ENCODE data around the gene FSHB.
"Not testable (repeated sequence)": the region's sequence is repeated elsewhere in the genome, so short reads cannot be mapped to it uniquely, and the experiment has no call there.

The FSHB gene
- 0 reads per million in 2 donors for total RNA-seq

DNA sequence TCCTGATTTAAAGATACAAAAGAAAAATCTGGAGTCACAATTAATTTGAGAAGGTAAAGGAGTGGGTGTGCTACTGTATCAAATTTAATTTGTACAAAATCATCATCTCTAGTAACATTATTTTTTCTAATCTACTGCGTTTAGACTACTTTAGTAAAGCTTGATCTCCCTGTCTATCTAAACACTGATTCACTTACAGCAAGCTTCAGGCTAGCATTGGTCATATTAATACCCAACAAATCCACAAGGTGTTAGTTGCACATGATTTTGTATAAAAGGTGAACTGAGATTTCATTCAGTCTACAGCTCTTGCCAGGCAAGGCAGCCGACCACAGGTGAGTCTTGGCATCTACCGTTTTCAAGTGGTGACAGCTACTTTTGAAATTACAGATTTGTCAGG, at the start of gene FSHB:
Gene FSHB, plus strand, starts transcription at position 301 of the 400 bp plus-strand sequence. CDS start 889 bp downstream, outside the sequence.
- no peak for DNase-seq

DNA sequence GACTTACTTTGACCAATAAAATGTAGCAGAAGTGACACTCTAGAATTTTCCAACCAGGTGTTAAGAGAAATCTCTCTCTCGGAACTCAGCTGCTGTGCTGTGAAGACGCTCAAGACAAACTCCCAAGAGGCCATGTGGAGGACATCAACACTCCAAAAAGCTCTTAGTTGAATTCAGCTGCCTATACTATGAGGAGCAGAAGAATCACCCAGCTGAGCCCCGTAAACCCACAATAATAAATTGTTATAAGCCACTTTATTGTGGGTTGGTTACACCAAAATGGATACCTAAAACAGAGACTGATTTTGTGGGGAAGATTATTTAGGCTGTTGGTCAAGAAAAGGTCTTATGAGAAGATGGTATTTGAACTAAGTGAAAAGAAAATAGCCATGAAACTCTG, 44.1 kb upstream of the FSHB start:
- DNase-seq, result no peak

DNA sequence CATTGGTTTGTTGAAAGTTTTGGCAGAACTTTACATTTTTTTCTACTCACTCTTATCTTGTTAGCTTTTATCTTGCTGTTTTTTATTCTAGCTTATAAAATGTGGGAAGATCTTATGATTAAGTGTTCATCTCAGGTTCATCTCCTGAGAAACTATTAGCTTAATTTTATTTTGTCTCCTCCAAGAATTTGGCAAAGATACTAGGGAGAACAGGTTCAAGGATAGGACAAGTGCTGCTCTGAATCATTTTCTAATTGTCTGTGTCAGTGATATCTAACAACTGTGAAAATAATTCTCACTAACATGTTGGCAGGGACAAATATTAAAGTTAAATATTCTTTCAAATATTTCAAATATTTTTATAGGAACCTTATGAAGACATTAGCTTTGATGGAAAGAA, 38.2 kb upstream of the FSHB start:
- DNase-seq, result no peak

DNA sequence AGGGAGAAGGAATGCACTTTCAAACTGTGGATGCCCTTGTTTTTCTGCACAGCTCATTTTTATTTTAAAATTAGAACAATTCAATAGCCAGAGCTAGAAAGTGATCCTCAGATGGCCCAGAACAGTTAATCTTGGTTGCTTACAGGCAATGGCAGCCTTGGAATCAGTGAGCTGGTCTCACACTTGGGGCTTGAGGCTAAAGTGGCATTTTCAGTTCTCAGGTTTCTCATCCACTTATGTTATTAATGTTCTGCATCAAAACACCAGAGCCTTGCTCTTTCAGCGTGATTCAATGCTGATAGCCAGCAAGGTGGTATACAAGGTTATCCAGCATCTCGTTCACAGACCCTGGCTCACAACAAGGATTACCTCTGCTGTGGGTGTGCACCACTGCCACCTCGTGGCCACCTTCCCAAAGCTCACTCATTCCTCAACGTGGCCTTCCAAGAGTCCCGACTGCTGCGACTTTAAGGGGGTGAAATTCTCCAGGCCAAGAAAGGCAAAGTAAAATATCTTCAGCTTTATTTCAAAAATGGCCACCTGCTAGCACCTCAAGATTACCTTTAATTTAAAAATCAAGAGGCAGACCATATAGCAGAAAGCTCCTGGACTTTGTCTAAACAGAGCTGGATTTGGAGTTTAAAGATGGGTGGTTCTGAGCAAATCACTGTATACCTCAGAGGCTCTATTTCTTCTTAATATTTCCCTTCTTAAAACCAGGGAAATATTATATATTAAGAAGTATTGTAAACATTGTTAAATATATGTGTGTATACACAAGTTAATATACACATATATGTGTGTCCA, 34.2 kb upstream of the FSHB start:
- DNase-seq, result no peak

DNA sequence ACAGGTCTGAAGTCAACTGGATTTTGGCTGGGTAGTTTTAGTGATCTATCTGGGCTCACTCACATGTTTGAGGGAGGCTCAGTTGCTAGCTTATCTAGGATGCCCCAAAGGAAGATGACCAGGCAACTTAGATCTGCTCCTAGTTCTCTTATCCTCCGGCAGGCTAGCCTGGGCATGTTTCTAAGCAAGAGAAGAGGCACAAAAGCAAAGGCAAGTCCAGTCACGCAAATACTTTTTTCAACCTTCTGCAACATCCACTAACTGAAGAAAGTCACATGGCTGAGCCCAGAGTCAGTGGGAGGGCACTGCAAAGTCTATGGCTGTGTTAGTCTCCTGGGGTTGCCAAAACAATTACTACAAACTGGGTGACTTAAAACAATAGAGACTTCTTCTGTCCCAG, 32.9 kb upstream of the FSHB start:
- no peak for DNase-seq

DNA sequence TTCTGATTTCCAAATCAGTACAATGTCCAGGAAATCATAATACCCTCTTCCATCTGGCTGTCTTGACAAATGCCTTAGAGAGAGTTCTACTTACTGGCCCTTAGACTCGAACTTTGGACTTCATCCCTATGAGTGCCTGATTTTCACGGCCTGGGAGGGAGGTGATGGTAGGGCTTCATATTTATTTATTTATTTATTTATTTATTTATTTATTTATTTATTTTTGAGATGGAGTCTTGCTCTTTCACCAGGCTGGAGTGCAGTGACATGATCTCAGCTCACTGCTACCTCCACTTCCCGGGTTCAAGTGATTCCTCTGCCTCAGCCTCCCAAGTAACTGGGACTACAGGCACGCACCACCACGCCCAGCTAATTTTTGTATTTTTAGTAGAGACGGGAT, 27.8 kb upstream of the FSHB start:
- not testable (repeated sequence) for DNase-seq

DNA sequence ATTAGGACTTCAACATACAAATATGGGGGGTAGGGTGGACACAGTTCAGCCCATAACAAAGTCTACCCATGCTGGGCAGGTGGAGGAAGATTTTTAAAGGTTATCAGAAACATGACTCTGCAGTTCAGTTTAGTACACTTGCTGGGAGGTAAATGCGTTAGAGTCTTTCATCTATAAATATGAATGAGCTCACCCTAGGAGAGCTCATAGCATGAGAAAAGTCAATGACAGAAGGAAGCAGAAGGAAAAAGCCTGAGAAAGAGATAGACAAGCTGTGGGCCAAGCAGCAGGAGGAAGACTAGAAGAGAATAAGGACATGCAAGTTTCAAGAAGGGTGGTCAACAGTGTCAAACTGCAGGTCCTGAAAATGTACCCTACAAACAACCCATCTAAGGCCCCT, 27.0 kb upstream of the FSHB start:
- DNase-seq, result no peak

DNA sequence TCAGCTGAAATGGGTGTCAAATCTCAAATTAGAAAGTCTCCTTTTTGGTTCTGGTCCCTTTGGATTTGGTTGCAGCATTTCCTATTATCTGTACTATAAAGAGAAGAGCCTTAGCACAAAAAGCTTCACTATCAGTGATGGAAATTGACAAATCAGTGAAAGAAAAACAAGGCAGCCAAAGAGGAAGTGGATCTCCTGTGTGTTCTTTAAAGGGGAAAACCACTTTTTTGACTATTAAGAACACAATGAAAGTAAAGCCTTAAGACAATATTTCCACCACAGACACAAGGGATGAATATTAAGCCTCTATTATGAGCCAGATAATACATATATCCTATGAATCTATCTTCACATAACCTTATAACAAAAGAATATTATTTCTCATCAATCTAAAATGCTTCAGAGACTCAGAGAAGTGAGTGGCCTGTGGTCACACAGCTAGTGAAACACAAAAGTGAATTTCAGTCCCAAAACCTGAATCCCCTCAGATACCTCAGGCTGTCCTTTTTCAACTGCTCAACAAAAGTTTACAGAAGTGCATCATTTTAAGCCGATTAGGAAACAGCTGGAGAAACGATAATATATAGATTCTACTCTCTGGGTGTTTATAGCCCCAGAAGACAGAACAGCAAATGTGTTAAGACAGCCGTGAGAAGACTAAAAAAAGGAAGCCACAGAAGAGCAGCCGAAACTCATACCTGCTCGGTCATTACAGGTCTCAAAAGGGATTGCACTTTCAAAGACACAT, 24.4 kb upstream of the FSHB start:
- DNase-seq, result no peak

DNA sequence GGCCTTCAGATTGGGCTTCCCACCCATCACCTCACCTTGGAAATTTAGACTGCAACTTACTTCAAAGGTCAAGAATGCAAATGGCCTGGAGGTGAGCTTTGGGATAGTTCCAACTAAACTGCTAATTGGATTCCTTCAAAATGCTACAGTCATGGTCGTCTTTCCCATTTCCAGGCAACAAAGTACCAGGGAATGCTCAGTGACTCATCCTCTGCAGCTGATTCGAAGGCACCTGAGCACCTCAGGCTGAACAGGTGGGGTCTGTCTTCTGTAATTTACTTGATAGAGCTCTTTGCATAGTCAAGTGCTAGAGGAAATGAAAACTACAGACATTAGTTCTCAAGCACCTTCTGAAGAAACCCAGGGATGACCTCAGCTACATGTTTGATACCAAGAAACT, 20.5 kb upstream of the FSHB start:
- no peak for DNase-seq

DNA sequence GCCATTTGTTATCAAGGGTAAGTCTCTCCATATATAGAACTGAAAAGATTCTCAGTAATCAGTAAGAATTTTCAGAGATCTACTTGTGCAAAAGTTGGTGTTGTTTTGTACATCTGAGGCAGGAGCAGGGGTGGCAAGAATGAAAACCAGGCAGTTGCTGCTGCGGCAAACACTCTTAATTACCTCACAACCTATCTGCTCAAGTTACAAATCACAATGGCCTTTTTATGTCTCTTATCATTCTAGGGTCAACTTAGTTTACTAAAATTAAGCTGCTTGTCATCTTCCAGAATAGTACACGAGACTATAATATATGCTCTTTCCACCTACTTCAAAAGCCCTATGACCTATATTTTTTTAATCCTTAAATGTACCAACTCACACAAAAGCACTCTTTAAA, 14.3 kb upstream of the FSHB start:
- DNase-seq, result no peak

DNA sequence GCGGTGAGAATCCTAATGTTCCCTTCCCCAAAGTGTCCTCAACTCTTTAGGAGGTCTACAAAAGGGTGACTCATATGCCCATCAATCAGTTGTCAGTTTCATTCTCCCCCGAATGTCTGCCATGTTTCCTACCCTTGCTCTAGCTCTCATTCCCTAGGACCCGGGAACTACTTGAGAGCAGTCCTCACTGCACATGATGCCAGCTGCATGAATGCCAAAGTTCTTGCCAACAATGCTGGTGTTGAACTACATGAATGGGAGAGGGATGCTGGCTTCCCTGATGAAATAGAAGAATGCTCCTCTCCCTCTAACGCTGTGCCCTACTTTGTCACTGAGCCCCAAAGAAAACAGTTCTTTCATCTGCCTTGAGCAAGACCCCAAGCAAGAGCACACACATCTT, 12.5 kb upstream of the FSHB start:
- no peak for DNase-seq

DNA sequence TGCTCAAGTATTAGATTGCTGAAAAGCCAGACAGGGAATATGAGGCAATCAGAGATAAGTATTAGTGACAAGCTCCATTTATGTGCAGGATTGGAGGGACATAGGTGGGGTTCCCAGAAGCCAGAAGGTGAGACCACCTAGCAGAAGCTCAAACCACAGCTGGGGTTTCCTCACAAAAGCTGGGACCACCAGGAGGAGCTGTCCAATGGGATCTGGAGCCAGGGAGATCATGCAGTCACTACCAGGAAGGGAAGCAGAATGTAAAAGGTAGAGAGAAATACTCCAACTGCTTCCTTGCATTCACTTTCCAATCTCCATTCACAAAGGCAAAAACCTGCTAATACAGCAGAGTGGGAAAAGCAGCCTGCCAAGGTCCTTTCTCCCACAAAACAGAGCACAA, 5.2 kb upstream of the FSHB start:
- no peak for DNase-seq

DNA sequence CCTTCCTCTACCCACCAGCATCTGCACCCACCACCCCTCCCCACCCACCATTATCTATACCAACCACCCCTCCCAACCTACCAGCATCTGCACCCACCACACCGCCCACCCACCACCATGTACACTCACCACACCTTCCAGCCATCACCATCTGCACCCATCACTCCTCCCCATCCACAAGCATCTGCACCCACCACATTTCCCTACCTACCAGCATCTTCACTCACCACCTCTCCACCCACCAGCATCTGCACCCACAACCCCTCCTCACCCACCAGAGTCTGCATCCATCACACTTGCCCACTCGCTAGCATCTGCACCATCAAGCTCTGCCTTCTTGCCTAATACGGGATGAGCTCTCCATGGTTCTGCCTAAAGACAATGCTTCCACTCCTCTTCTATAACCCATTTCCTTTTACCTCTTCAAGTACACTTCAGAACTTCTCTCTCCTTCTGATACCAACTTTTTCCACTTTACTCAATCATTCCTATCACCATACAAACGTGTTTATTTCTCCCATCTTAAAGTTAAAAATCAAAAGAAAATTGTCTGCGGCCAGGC, 2.4 kb upstream of the FSHB start:
- DNase-seq, result no peak

DNA sequence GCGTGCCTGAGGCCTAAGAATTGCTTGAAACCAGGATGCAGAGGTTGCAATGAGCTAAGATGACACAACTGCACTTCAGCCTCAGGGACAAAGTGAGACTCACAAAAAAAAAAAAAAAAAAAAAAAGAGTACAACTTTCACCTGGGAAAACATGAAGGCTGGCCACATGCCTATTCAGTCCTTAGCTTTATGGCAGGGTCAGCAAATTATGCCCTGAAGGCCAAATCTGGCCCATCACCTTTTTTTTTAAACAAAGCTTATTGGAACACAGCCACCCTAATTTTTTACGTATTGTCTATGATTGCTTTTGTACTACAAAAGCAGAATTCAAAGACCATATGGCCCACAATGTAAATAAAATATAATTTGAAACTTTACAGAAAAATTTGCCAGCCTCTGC, 8.2 kb downstream of the FSHB start:
- no peak for DNase-seq

DNA sequence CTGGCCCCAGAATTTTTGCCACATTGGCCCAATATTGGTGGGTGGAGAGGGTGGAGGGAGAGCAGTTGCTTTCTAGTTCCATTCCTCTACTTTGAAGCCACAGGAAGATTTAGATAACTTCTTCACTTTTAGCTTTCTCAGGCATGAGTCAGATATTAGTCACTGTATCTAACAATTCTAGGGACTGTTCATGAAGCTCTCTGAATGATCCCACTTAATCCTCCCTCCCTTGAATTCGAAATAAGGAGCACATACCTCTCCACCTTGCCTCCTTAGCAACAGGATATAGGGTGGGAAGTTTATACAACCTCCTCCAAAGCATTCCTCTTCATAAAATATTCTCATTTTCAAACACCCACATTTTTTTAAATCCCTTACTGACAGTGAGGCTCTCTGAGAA, 13.5 kb downstream of the FSHB start:
- DNase-seq, result no peak

DNA sequence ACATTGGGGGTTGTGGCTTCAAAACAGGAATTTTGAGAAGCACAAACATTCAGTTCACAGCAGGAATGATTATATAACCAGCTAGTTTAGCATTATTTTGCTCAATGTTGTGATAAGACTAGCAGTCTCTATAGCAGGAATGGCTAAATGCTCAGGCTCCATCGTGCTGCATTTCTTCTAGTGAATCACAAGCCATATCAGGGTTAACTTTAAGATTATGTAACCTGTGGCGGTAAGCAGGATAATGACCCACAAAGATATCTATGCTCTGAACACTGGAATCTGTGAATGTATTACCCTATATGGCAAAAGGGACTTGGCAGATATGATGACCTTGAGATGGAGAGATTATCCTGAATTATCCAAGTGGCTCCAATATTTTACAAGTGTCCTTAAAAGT, 14.8 kb downstream of the FSHB start:
- DNase-seq, result no peak

DNA sequence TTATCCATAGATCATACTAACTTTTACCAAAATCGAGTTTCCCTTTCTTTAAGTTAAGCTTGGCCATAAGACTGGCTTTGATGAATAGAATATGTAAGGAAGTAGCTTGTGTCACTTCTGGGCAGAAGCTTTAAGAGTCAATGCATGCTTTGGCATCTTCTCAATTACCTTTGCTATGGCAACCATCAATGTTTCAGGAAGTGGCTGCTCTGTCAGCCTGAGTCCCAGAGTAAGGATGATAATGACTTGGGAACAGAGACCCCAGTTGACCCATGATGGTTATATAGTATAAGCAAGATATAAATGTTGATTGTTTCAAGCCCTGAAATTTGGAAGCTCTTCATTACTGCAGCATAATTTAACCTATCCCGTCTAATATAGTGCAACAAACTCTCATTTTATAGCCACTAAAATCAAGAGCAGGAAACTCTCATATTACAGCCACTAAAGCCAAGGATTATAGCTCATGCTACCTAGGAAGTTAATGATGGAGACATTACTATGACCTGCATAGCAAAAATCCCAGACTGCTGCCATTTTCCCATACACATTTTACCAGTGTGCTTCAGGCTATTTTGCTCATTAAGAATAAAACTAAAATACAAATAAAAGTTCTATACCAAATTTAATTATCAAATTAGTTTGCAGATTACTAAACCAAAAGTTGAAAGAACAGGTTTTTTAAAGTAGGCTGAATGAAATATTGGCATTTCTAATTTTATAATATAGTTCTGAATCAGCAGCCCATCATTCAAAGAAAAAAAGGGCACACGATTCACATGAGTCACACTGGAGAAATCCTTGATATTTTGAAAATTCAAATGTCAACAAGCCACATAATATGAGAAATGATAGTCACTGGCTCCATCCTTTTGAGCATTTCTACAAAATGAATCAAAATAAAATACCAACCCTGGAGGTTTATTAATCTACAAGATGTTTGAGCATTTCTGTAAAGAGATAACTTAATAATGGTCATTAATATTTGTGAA, 23.8 kb downstream of the FSHB start:
- DNase-seq, result no peak

DNA sequence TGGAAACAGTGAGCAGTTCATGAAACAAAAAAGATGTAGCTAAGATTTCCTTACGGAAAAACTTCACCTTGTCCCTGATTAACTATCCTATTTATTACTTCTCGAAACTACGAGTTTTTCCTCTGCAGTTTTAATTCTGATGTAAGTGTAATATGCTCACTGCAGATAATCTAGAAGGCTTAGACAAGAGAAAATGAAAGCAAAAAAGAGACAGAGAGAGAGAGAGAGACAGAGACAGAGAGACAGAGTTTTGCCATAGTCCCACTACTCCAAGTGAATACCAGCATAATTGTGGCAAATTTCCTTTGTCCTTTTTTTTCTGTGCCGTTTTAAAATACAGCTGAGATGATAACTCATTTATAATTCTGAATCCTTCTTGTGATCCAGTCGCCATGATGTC, 24.8 kb downstream of the FSHB start:
- no peak for DNase-seq

DNA sequence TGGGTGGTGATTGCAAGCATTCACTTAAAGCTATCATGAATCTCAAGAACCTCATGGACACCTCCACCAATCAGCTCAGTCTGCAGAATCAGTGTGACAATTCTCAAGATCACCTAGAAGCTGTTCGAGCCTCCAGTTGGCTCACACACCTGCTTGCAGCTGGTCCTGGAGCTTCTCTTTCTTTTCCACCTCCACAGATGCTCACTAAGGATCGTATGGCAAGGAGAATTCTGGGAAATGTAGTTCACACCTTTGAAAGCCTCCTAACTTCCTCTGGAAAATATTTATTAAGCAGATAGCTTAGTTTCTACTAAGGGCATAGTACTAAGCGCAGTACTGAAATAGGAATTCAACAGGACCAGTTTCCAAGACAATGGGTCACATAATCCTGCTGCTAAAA, 26.2 kb downstream of the FSHB start:
- DNase-seq, result no peak

DNA sequence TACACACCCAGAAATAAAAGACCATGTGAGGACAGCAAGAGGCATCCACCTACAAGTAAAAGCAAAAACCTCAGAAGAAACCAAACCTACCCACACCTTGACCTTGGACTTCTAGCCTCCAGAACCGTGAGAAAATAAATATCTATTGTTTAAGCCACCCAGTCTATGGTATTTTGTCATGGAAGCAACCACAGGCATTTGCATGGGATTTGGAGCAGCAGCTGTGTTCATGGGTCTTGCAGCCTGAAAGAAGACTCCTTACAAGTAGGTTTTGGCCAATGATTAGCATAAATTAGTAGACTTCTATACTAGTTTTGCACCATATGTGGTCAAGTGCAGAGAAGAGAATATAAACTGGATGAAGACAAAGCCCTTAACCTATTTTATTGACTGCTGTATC, 27.9 kb downstream of the FSHB start:
- no peak for DNase-seq

DNA sequence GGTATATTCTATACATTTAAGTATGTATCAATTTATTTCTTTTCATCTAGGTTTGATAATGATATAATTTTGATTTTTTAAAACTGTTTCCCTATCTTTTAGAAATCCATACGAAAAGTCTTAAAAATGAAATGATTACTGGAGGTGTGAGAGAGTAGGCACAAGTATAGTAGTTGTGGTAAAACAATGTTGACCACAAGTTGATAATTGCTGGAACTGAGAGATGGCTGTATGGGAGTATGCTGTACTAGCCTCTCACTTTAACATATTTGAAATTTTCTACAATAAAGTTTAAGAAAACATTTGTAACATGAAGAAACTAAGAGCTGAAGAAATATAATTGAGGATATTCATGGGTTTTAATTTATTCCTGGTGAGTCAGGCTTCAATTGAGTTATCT, 30.0 kb downstream of the FSHB start:
- no peak for DNase-seq

DNA sequence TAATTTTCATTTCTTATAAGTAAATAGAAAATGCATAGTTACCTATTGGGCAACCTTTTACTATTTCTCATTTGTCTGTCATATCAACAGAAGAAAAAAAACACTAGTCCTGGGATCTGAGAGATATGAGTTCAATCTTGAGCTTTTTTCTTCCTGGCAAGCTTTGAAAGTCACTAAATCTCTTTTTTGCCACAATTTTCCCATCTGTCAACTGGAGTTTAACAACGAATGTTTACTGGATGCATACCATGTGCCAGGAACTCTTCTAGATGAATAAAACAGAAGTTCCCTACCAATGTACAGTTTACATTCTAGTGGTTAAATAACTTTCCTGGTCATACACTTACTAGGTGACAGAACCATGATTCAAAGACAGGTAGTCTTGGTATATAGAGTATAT, 31.0 kb downstream of the FSHB start:
- DNase-seq, result no peak

DNA sequence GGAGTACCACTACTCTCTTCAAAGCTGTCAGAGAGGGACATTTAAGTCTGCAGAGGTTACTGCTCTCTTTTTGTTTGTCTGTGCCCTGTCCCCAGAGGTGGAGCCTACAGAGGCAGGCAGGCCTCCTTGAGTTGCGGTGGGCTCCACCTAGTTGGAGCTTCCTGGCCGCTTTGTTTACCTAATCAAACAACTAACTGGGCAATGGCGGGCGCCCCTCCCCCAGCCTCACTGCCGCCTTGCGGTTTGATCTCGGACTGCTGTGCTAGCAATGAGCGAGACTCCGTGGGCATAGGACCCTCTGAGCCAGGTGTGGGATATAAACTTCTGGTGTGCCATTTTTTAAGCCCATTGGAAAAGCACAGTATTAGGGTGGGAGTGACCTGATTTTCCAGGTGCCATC, 37.8 kb downstream of the FSHB start:
- not testable (repeated sequence) for DNase-seq

All from activated gamma-delta T cell (primary cell).